ENCODE results near the gene MAST4. TPM values are rescaled to one million over a fixed set of nuclear protein-coding genes. Genes with fewer than 3 reads are reported as not detected.

MAST4 gene
- total and polyA plus RNA-seq, 2 of the 8 experiments (the other 6 are each of a cell fraction or from before 2014, with no cell fraction given) = 1.5 to 2.6 TPM

- H4K20me1 ChIP-seq (replicated peaks in 1 of 2; ENCODE audit: control insufficient read depth in 1 of 2, insufficient read depth in 2 of 2, low read length in 2 of 2) = no peaks in the 10 kb centered on the region
- H3K14ac ChIP-seq (ENCODE audit: insufficient read length) = no peak overlapping the region
- no peaks in the 10 kb centered on the region for H3K36me3 ChIP-seq (ENCODE audit: control insufficient read depth in 2 of 4, insufficient read depth in 4 of 4, low read length in 3 of 4)
- no peaks in the 10 kb centered on the region for H3K79me2 ChIP-seq (ENCODE audit: control insufficient read depth in 1 of 2, insufficient read depth in 2 of 2, low read length in 2 of 2)
- H4K5ac ChIP-seq (ENCODE audit: insufficient read length, low read depth, low read length) = no peak overlapping the region
- H2BK120ac ChIP-seq (replicated peaks; ENCODE audit: low read depth, low read length) = no peak overlapping the region
- peaks cover 11% of the 10 kb centered on the region for H3K23me2 ChIP-seq (ENCODE audit: low read depth, low read length)
- no peak for FAIRE-seq
- H4K91ac ChIP-seq (replicated peaks; ENCODE audit: insufficient read length, low read length) = no peak overlapping the region
- H3K9ac ChIP-seq (replicated peaks in 1 of 4; ENCODE audit: extremely low read depth in 1 of 4, low read depth in 3 of 4, low read length in 3 of 4) = no peak overlapping the region
- H3K79me1 ChIP-seq (ENCODE audit: low read depth, low read length) = no peaks in the 10 kb centered on the region
- H3K27ac ChIP-seq (ENCODE audit: low read depth, low read length) = no peak overlapping the region
- no peak overlapping the region for H2AK5ac ChIP-seq (ENCODE audit: low read depth, low read length)
- H3K4me2 ChIP-seq (ENCODE audit: insufficient read depth in 1 of 2, low read depth in 2 of 2, low read length in 2 of 2) = no peak overlapping the region
- H3K56ac ChIP-seq (replicated peaks; ENCODE audit: insufficient read length, low read depth, low read length) = no peak overlapping the region
- no peak overlapping the region for H2AFZ ChIP-seq (ENCODE audit: low read length)
- H3K18ac ChIP-seq (ENCODE audit: extremely low read depth, low read length) = no peak overlapping the region
- no peak overlapping the region for H3K4ac ChIP-seq (replicated peaks; ENCODE audit: insufficient read length, low read depth, low read length)
- no peak overlapping the region for H2BK12ac ChIP-seq (ENCODE audit: low read depth, low read length)
- H3K4me3 ChIP-seq (ENCODE audit: extremely low read depth in 1 of 4, insufficient read depth in 2 of 4, low read depth in 3 of 4, low read length in 4 of 4) = no peak overlapping the region
- no peak overlapping the region for H2BK20ac ChIP-seq (ENCODE audit: low read length)
- no peak overlapping the region for H3K23ac ChIP-seq (ENCODE audit: insufficient read length)
- WGBS, 2 experiments (ENCODE audit: extremely low coverage in 1 of 2, insufficient coverage in 1 of 2, insufficient read length in 1 of 2, insufficient replicate concordance in 2 of 2, low coverage in 1 of 2, low lambda C conversion rate in 2 of 2, missing lambda C conversion rate in 1 of 2) = 72% methylated on average over 1 of the region's 1 CpG; no CpG with 5 or more reads in 1 of the 2 experiments
- H2BK15ac ChIP-seq (ENCODE audit: low read length) = no peak overlapping the region
- H2BK5ac ChIP-seq (ENCODE audit: low read depth, low read length) = no peak overlapping the region
- H3K9me3 ChIP-seq (ENCODE audit: insufficient read depth in 2 of 2, low read depth in 1 of 2, low read length in 1 of 2) = no peaks in the 10 kb centered on the region
- H3K4me1 ChIP-seq (replicated peaks in 1 of 4; ENCODE audit: control insufficient read depth in 3 of 4, insufficient read depth in 4 of 4, low read length in 3 of 4) = peaks cover 3 to 17% (median 9%) of the 10 kb centered on the region in 4 experiments; a peak in 6 of 7 replicates
- POLR2A ChIA-PET (ENCODE audit: partially characterized antibody) = interaction anchor here (1.8 kb wide), 1 partner anchor 9 kb away, joined by 4 read pairs; no protein-coding TSS in a partner anchor
- CTCF ChIA-PET (ENCODE audit: partially characterized antibody) = interaction anchor here (1.1 to 1.8 kb wide), 3 partner anchors 10 to 16 kb away, joined by 3 to 7 read pairs (median 4); no protein-coding TSS in a partner anchor
- no peak overlapping the region for H4K8ac ChIP-seq (ENCODE audit: extremely low read depth, insufficient read depth, low read length)
- no peak for DNase-seq (ENCODE audit: low read depth in 1 of 2, low spot score in 2 of 2)
- no peaks in the 10 kb centered on the region for H3K27me3 ChIP-seq (replicated peaks in 1 of 4; ENCODE audit: control insufficient read depth in 3 of 4, extremely low read depth in 1 of 4, insufficient read depth in 3 of 4, low read length in 3 of 4)
- no peak for TF ChIP-seq FOSL1 (IDR thresholded peaks at IDR 0.05; ENCODE audit: insufficient read depth, low read depth, low read length)
- TF ChIP-seq CBX5 (IDR thresholded peaks at IDR 0.05; ENCODE audit: low read depth, low read length) = no peak
- no peak for TF ChIP-seq POU5F1 (IDR thresholded peaks at IDR 0.05; ENCODE audit: low read depth, low read length)
- TF ChIP-seq ATF3 (IDR thresholded peaks at IDR 0.05; ENCODE audit: insufficient read depth, low read depth, low read length) = no peak
- TF ChIP-seq TAF1 (IDR thresholded peaks at IDR 0.05; ENCODE audit: low read depth, low read length) = no peak
- no peak for TF ChIP-seq CTBP2 (IDR thresholded peaks at IDR 0.05; ENCODE audit: borderline replicate concordance, insufficient read depth, insufficient read length, low read length)
- no peak for TF ChIP-seq GABPA (IDR thresholded peaks at IDR 0.05; ENCODE audit: borderline replicate concordance, insufficient read depth, low read length)
- TF ChIP-seq NANOG (IDR thresholded peaks at IDR 0.05; ENCODE audit: insufficient read depth, low read depth, low read length, poor library complexity, severe bottlenecking) = no peak
- TF ChIP-seq GTF2F1 (IDR thresholded peaks at IDR 0.05; ENCODE audit: borderline replicate concordance, low read depth, low read length) = no peak
- no peak for TF ChIP-seq POLR2A (IDR thresholded peaks at IDR 0.05; ENCODE audit: control extremely low read depth in 1 of 2, low read depth in 2 of 2, low read length in 2 of 2)
- no peak for TF ChIP-seq CTCF (IDR thresholded peaks at IDR 0.05; ENCODE audit: control extremely low read depth in 1 of 3, insufficient read depth in 1 of 3, low read depth in 1 of 3, low read length in 3 of 3)
Observed at GRCh38 chr5:66830636-66831035, 234.4 kb downstream of the MAST4 start.

Data from H1 (cell line).